ENCODE measurements around the gene IL4I1. TPM values are rescaled to one million over a fixed set of nuclear protein-coding genes. Genes with fewer than 3 reads are reported as not detected.
A peak's percentile ranks its signal among the peaks of the same experiment; 100 is the strongest.

The IL4I1 gene
- total RNA-seq, 1 donor from 2014 or later: 0.24 TPM

- no peak for DNase-seq (ENCODE audit: low spot score, unreplicated experiment)
- peaks cover 13% of the 10 kb centered on the region for H3K4me1 Mint-ChIP-seq (ENCODE audit: low read depth)
- peaks cover 25% of the 10 kb centered on the region for H3K36me3 Mint-ChIP-seq (ENCODE audit: insufficient read depth)
- H3K4me3 Mint-ChIP-seq (ENCODE audit: low read depth): no peak overlapping the region
- TF ChIP-seq CTCF (IDR thresholded peaks at IDR 0.05; ENCODE audit: unreplicated experiment): no peak
- no peaks in the 10 kb centered on the region for H3K9me3 Mint-ChIP-seq (ENCODE audit: low read depth)
- no peak overlapping the region for H3K27ac Mint-ChIP-seq
- H3K27me3 Mint-ChIP-seq: no peaks in the 10 kb centered on the region
Measured at GRCh38 chr19:49910179-49910578, 13.5 kb upstream of the IL4I1 start.

- DNase-seq (ENCODE audit: low spot score, unreplicated experiment): no peak
- Mint-ChIP-seq H3K9me3 (ENCODE audit: low read depth) (no peaks in the 10 kb centered on the region), H3K36me3 (ENCODE audit: insufficient read depth) (peaks cover 15% of the 10 kb centered on the region), H3K4me3 (ENCODE audit: low read depth) (no peak overlapping the region), H3K27me3 (no peaks in the 10 kb centered on the region), H3K27ac (no peak overlapping the region), H3K4me1 (ENCODE audit: low read depth) (peaks cover 12% of the 10 kb centered on the region)
- TF ChIP-seq CTCF (IDR thresholded peaks at IDR 0.05; ENCODE audit: unreplicated experiment): no peak
Measured at GRCh38 chr19:49908480-49909420, 12.1 kb upstream of the IL4I1 start.

GRCh38 chr19:49907745-49908446 lies 11.2 kb upstream of the IL4I1 start:
- DNase-seq (ENCODE audit: low spot score, unreplicated experiment): no peak
- TF ChIP-seq CTCF (IDR thresholded peaks at IDR 0.05; ENCODE audit: unreplicated experiment): no peak
- Mint-ChIP-seq H3K9me3 (ENCODE audit: low read depth) (no peaks in the 10 kb centered on the region), H3K27ac (no peak overlapping the region), H3K4me3 (ENCODE audit: low read depth) (no peak overlapping the region), H3K27me3 (no peaks in the 10 kb centered on the region), H3K4me1 (ENCODE audit: low read depth) (peaks cover 3% of the 10 kb centered on the region), H3K36me3 (ENCODE audit: insufficient read depth) (peaks cover 9% of the 10 kb centered on the region)

GRCh38 chr19:49906879-49907564 lies 10.3 kb upstream of the IL4I1 start:
- no peaks in the 10 kb centered on the region for H3K27me3 Mint-ChIP-seq
- peaks cover 9% of the 10 kb centered on the region for H3K36me3 Mint-ChIP-seq (ENCODE audit: insufficient read depth)
- DNase-seq (ENCODE audit: low spot score, unreplicated experiment): no peak
- no peaks in the 10 kb centered on the region for H3K4me1 Mint-ChIP-seq (ENCODE audit: low read depth)
- TF ChIP-seq CTCF (IDR thresholded peaks at IDR 0.05; ENCODE audit: unreplicated experiment): no peak
- no peaks in the 10 kb centered on the region for H3K9me3 Mint-ChIP-seq (ENCODE audit: low read depth)
- no peak overlapping the region for H3K4me3 Mint-ChIP-seq (ENCODE audit: low read depth)
- H3K27ac Mint-ChIP-seq: peak overlapping the region; percentile 51

GRCh38 chr19:49904136-49904535 lies 7.4 kb upstream of the IL4I1 start:
- TF ChIP-seq CTCF (IDR thresholded peaks at IDR 0.05; ENCODE audit: unreplicated experiment): no peak
- H3K36me3 Mint-ChIP-seq (ENCODE audit: insufficient read depth): peaks cover 9% of the 10 kb centered on the region
- no peak for DNase-seq (ENCODE audit: low spot score, unreplicated experiment)
- H3K4me3 Mint-ChIP-seq (ENCODE audit: low read depth): no peak overlapping the region
- H3K9me3 Mint-ChIP-seq (ENCODE audit: low read depth): no peaks in the 10 kb centered on the region
- H3K27me3 Mint-ChIP-seq: no peaks in the 10 kb centered on the region
- H3K27ac Mint-ChIP-seq: no peak overlapping the region
- H3K4me1 Mint-ChIP-seq (ENCODE audit: low read depth): no peaks in the 10 kb centered on the region
